ENCODE data around the gene FUT3.

The FUT3 gene

DNA sequence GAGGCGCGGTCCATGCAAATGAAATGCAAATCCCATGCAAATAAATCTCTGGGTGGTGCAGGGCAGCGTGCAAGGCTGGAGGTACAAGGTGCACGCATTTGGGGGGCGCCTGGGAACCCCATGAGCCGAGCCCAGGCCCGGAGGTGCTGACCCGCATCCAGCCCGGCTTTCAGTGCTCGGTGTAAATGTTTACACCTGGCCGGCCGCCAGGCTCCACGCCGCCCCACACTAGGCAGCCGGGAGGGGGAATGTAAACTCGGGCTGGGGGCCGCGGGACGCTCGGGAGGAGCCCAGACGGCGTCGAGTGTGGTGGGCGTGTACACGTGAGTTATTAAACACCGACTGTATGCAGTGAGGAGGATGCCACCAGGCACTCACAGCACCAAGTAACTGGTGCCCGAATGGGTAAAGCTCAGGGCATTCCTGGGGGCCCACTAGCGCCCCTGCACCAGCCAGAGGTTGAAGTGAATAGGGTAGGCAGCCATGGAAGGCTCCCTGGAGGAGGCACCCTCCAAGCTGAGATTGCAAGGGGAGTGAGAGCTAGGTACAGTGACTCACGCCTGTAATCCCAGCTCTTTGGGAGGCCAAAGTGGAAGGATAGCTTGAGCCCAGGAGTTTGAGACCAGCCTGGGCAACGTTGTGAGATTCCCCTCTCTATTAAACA lies 28.9 kb downstream of the FUT3 start:
- no peak for DNase-seq

- DNase-seq, result no peak
Observed at GRCh38 chr19:5821521-5822180, 29.6 kb downstream of the FUT3 start.

DNA sequence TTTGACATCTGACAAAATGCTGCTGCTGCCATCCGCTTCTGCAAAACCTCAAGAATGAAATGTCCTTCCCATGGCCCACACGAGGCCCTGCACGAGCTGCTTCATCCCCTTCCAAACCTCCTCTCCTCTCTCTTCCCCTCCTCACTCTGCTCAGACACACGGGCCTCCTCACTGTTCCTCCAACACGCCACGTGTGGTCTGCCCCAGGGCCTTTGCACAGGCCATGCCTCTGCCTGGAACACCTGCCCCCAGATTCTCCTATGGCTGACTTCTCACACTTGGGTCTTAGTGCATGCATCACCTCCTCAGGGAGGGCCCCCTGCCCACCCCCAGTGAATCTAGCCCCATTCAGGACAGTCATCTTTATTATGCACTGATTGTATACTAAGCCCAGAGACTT lies 30.5 kb downstream of the FUT3 start:
- no peak for DNase-seq

- no peak for DNase-seq
Observed at GRCh38 chr19:5818594-5818993, 32.7 kb downstream of the FUT3 start.

DNA sequence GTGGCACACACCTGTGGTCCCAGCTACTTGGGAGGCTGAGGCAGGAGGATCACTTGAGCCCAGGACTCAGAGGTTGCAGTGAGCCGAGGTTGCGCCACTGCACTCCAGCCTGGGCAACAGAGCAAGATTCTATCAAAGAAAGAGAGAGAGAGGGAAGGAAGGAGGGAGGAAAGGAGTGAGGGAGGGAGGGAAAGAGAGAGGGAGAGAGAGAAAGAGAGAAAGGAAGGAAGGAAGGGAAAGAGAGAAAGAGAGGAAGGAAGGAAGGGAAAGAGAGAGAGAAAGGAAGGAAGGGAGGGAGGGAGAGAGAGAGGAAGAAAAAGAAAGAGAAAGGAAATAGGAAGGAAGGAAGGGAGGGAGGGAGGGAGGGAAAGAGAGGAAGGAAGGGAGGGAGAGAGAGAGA lies 34.0 kb downstream of the FUT3 start:
- DNase-seq, result no peak

- DNase-seq, result no peak
Observed at GRCh38 chr19:5814852-5815246, 36.4 kb downstream of the FUT3 start.

GRCh38 chr19:5814123-5814851 lies 37.0 kb downstream of the FUT3 start:
- no peak for DNase-seq

GRCh38 chr19:5811117-5811516 lies 40.1 kb downstream of the FUT3 start:
- no peak for DNase-seq

- DNase-seq, result no peak
Observed at GRCh38 chr19:5809469-5809868, 41.8 kb downstream of the FUT3 start.

GRCh38 chr19:5809053-5809452 lies 42.2 kb downstream of the FUT3 start:
- no peak for DNase-seq

- DNase-seq, result no peak
Observed at GRCh38 chr19:5808120-5808816, 43.0 kb downstream of the FUT3 start.

DNA sequence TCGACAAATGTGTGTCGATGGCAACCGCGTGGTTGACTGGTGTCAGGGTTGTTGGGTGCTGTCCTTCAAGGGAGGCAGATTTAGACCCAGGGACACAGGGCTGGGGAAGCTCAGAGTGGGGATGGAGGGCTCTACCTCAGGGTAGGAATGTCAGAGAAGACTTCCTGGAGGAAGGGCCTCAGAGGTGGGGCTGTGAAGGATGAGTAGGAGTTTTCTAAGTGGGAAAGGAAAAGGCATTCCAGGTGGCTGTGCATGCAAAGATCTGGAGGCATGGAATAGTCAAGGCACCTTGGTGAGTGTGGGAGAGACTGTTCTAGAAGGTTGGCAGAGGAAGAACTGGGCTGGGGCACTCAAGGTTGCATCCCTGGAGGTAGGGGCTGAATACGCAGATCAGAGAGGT lies 44.3 kb downstream of the FUT3 start:
- no peak for DNase-seq

GRCh38 chr19:5806133-5806489 lies 45.1 kb downstream of the FUT3 start:
- no peak for DNase-seq

- DNase-seq, result peak; percentile 52
Observed at GRCh38 chr19:5805462-5806132, 45.7 kb downstream of the FUT3 start.

- DNase-seq, result no peak
Observed at GRCh38 chr19:5804516-5805461, 46.5 kb downstream of the FUT3 start, which contains the start of gene NRTN. NRTN (plus strand) TSS chr19:5805067; CDS start chr19:5824166, 19,099 bp downstream.

DNA sequence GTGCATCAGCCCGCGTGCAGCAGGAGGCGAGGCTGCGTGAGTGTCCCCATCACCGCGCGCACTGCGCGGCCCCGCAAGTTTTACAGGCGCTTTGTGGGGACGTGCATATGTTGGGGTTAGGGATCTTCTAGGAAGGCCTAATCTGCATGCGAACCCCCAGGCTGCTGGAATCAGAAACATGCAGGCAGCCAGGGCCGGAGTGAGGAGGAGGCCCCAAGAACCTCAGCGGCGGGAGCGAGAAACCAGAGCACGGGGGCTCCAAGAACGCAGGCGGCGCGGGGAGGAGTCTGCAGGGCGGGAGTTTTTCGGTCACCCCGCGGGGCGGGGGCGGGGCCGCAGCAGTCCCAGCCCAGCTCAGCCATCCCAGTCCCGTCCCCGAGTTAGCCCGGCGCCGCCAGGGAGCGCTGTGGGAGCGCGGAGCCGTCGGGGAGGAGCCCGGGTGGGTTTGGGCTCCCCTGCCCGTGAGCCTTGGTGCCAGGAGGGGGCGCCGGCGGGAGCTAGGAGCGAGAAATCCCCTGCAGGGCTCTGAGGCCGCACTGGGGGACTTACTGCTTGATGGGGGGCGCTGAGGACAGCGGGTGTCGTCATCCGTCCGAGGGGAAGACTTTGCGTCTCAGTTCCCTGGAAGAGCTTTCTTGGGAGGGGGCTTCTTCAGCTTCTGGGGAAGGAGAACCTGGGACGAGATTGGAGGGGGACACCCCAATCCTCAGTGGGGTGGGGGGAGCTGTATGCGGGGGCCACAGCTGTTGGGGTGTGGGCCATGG lies 47.3 kb downstream of the FUT3 start:
- DNase-seq, result peak; percentile 95

DNA sequence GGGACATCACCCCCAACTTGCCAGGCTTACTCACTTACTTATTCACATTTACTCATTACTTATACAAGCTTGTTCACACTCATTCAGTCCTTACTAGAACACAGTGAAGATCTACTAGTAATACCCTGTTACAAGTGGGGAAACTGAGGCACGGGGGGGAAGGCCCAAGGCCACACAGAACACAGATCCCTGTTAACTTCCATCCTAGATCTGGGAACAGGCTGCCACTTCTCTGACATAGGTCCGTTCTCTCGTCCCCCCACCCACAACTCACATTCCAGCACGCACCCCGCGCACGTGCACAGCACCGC lies 47.9 kb downstream of the FUT3 start:
- DNase-seq, result no peak

- no peak for DNase-seq
Observed at GRCh38 chr19:5801796-5802619, 49.2 kb downstream of the FUT3 start.

GRCh38 chr19:5800361-5801270 lies 50.6 kb downstream of the FUT3 start:
- no peak for DNase-seq

Measured in stimulated activated CD4-positive, alpha-beta T cell treated with anti-CD3 and anti-CD28 coated beads, Interleukin-1b, Interleukin-23, amount 100 ng/mL, for 48 hours (primary cell).